Right lobe of liver (tissue), 6 donors: ENCODE measurements around the gene HKDC1. TPM values are rescaled to one million over a fixed set of nuclear protein-coding genes. Genes with fewer than 3 reads are reported as not detected.

Source experiments
- ATAC-seq, 4 donors: fragments of 200-7000 bp; cut with Tn5 transposase; one replicate each; pipeline ENCODE4 v1.9.1; 2020; ENCODE audit warnings: mild to moderate bottlenecking in 4 of 4, moderate library complexity in 4 of 4
- DNase-seq, 3 donors: peaks; one replicate each; pipeline ENCODE4 v3.0.0-alpha.2; 2020
- H3K27ac ChIP-seq, 3 donors: fragments of 200-600 bp; one replicate each; pipeline ENCODE4 v1.8.0; 2022
- H3K27me3 ChIP-seq, 2 donors: fragments of 200-600 bp; one replicate each; pipeline ENCODE4 v1.8.0; 2022
- H3K36me3 ChIP-seq, 4 donors: fragments of 200-600 bp; sonication (generic) in 1 of 4; one replicate each; pipeline versions ENCODE4 v1.5.1 to v1.8.0; 2017 to 2022; ENCODE audit warnings: control low read depth in 1 of 4
- H3K4me1 ChIP-seq, 4 donors: fragments of 200-600 bp; sonication (generic) in 1 of 4; one replicate each; pipeline versions ENCODE4 v1.5.1 to v1.8.0; 2017 to 2022; ENCODE audit warnings: control low read depth in 1 of 4
- H3K4me3 ChIP-seq, 3 donors: fragments of 200-600 bp; one replicate each; pipeline ENCODE4 v1.8.0; 2022
- H3K9me3 ChIP-seq, 4 donors: fragments of 200-600 bp; sonication (generic) in 1 of 4; one replicate each; pipeline versions ENCODE4 v1.5.1 to v1.8.0; 2017 to 2022; ENCODE audit warnings: control low read depth in 1 of 4
- POLR2A ChIP-seq: fragments of 450-650 bp; IDR thresholded peaks from one replicate; pipeline ENCODE4 v1.6.1; 2017; ENCODE audit warnings: antibody characterized with exemption, mild to moderate bottlenecking
- WGBS: methylation state at CpG from one replicate; pipeline ENCODE4 v1.1.6; 2018; ENCODE audit warnings: low coverage, low lambda C conversion rate; ENCODE audit not compliant: insufficient coverage; ENCODE audit errors: missing lambda C conversion rate; 5-methylcytosine and 5-hydroxymethylcytosine counted together
- intact Hi-C, 2 donors: fragments of 100-400 bp; cut with DNase I; formaldehyde crosslinking; loops; one replicate each; pipeline versions ENCODE4 v1.11.2 to v1.14.1; 2022
- total RNA-seq, 6 experiments: library from RNA; depleted of rRNA in 2 of 6; stranded (reverse); fragments of >200 nt in 2 of 6; fragmentation: NEBNext Ultra II Directional in 3 of 6; extraction: Animal tissue kit (Norgen Biotek cat#: 25700) in 3 of 6; gene quantifications; one replicate each; pipeline versions ENCODE4 v1.1.0 to v1.2.4, GENCODE V29; 2016 to 2023
- TF ChIP-seq, protein P1 (sequence below), 4 donors: fragments of 200-600 bp in 3 of 4; fragments of 450-650 bp in 1 of 4; IDR thresholded peaks; one replicate each; pipeline versions ENCODE4 v1.5.1 to v1.8.0; 2016 to 2022; ENCODE audit warnings: antibody characterized with exemption in 4 of 4, mild to moderate bottlenecking in 2 of 4
- donor health status: DM: no; HTN: yes; CAD: no.
- donor health status: DM: no; HTN: no; CAD: no.
- donor health status: DM: no; HTN: no; CAD: no.
- donor health status: DM: no; HTN: yes; CAD: no.
- donor health status: DM: no; HTN: yes; CAD: no.

HKDC1 gene
- total RNA-seq, 6 experiments from 2014 or later: 0.24 to 44.5 (median 20.1) TPM

- no peak for DNase-seq
- H3K4me1 ChIP-seq: no peaks in the 10 kb centered on the region
- H3K27me3 ChIP-seq: no peaks in the 10 kb centered on the region
- TF ChIP-seq, protein P1, sequence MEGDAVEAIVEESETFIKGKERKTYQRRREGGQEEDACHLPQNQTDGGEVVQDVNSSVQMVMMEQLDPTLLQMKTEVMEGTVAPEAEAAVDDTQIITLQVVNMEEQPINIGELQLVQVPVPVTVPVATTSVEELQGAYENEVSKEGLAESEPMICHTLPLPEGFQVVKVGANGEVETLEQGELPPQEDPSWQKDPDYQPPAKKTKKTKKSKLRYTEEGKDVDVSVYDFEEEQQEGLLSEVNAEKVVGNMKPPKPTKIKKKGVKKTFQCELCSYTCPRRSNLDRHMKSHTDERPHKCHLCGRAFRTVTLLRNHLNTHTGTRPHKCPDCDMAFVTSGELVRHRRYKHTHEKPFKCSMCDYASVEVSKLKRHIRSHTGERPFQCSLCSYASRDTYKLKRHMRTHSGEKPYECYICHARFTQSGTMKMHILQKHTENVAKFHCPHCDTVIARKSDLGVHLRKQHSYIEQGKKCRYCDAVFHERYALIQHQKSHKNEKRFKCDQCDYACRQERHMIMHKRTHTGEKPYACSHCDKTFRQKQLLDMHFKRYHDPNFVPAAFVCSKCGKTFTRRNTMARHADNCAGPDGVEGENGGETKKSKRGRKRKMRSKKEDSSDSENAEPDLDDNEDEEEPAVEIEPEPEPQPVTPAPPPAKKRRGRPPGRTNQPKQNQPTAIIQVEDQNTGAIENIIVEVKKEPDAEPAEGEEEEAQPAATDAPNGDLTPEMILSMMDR (IDR thresholded peaks at IDR 0.05): no peak
- no peak for TF ChIP-seq POLR2A
- WGBS: 67% methylated on average over 3 of the region's 8 CpGs
- no peaks in the 10 kb centered on the region for H3K9me3 ChIP-seq
- intact Hi-C loops: no loop called here
- H3K4me3 ChIP-seq: no peak overlapping the region
- peaks cover 0 to 2% (median 0%) of the 10 kb centered on the region in 4 donors for H3K36me3 ChIP-seq
- ATAC-seq: no peak
- no peak overlapping the region for H3K27ac ChIP-seq
Observed at GRCh38 chr10:69229616-69229916, 9.4 kb downstream of the HKDC1 start.

GRCh38 chr10:69230128-69230527 is 10.0 kb downstream of the HKDC1 start:
- DNase-seq (no peak), ATAC-seq (no peak)
- H3K4me3 ChIP-seq: no peak overlapping the region
- TF ChIP-seq, protein P1 (IDR thresholded peaks at IDR 0.05): no peak
- TF ChIP-seq POLR2A: no peak
- intact Hi-C loops: loop anchor here in 1 of 2 donors (5.0 kb wide), 1 partner anchor 162 kb away; no protein-coding TSS in a partner anchor
- H3K36me3 ChIP-seq: peaks cover 0 to 2% (median 0%) of the 10 kb centered on the region in 4 donors
- no peaks in the 10 kb centered on the region for H3K4me1 ChIP-seq
- no peaks in the 10 kb centered on the region for H3K27me3 ChIP-seq
- H3K27ac ChIP-seq: no peak overlapping the region
- no CpG with 5 or more reads among the region's 5 CpGs for WGBS
- no peaks in the 10 kb centered on the region for H3K9me3 ChIP-seq

DNA sequence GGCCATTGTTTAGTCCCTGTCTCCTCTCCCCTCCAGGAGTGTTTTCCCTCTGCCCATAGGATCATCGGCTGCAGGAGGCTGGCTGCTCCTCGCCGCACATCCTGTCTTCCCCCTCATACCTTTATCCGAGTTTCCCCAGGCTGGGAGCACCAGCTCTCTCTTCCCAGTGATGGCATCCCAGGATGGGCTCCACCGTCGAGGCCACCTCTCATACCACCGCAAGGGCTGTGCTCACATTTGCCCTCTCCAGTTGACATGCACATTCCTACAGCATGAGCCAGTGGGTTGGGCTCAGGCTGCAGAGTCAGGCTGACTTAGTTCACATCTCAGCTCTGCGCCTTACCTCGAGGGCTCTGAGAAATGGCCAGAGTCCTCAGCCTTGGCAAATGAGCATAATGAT is 12.1 kb downstream of the HKDC1 start:
- TF ChIP-seq, protein P1 (IDR thresholded peaks at IDR 0.05): no peak
- intact Hi-C loops: loop anchor here in 1 of 2 donors (5.0 kb wide), 1 partner anchor 160 kb away; no protein-coding TSS in a partner anchor

DNA sequence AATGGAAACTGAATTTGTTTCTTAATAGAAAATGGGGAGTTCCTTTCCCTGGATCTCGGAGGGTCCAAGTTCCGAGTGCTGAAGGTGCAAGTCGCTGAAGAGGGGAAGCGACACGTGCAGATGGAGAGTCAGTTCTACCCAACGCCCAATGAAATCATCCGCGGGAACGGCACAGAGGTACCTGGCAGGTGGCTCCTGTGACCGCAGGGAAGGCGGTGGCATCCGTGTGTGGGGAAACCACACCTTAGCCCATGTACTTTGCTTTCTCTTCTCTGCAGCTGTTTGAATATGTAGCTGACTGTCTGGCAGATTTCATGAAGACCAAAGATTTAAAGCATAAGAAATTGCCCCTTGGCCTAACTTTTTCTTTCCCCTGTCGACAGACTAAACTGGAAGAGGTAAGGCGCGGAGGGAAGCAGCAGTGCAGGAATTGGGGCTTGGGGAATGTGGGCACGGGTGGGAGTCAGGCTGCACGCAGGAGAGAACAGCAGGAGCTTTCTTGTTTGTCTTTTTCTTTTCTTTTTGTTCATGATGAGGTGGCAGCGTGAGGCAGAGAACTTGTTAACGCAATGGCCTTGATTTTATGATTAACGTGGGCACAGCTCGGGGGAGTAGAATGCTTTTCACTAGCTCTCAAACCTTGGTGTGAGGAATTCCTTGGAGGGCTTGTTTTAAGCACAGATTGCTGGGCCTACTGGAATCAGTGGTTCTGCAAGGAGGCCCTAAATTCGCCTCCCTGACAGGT is 12.8 kb downstream of the HKDC1 start:
- H3K27me3 ChIP-seq: no peaks in the 10 kb centered on the region
- H3K4me3 ChIP-seq: no peak overlapping the region
- no peak overlapping the region for H3K27ac ChIP-seq
- ATAC-seq (no peak), DNase-seq (no peak)
- intact Hi-C loops: loop anchor here in 1 of 2 donors (5.0 kb wide), 1 partner anchor 159 kb away; no protein-coding TSS in a partner anchor
- peaks cover 0 to 2% (median 0%) of the 10 kb centered on the region in 4 donors for H3K36me3 ChIP-seq
- TF ChIP-seq, protein P1 (IDR thresholded peaks at IDR 0.05): no peak
- TF ChIP-seq POLR2A: no peak
- no peaks in the 10 kb centered on the region for H3K4me1 ChIP-seq
- WGBS: 91% methylated on average over 19 of the region's 22 CpGs
- no peaks in the 10 kb centered on the region for H3K9me3 ChIP-seq

More for the DNA sequence above, 12.1 kb downstream of the HKDC1 start:
- no peak overlapping the region for H3K27ac ChIP-seq
- H3K4me3 ChIP-seq: no peak overlapping the region
- H3K4me1 ChIP-seq: no peaks in the 10 kb centered on the region
- WGBS: 93% methylated on average over 3 of the region's 9 CpGs
- ATAC-seq (no peak), DNase-seq (no peak)
- H3K36me3 ChIP-seq: peaks cover 0 to 2% (median 0%) of the 10 kb centered on the region in 4 donors
- no peaks in the 10 kb centered on the region for H3K27me3 ChIP-seq
- H3K9me3 ChIP-seq: no peaks in the 10 kb centered on the region
